ENCODE measurements around the gene MAPK8. TPM values are rescaled to one million over a fixed set of nuclear protein-coding genes. Genes with fewer than 3 reads are reported as not detected.

The MAPK8 gene
- total RNA-seq, 1 experiment from 2014 or later, result 52.9 TPM

- Mint-ChIP-seq H3K36me3 (peaks cover 3% of the 10 kb centered on the region), H3K4me1 (peaks cover 17% of the 10 kb centered on the region; the same call in 1 of the 2 replicates), H3K9me3 (peaks cover 5% of the 10 kb centered on the region; the same call in 1 of the 2 replicates), H3K4me3 (no peak overlapping the region), H3K27ac (no peak overlapping the region), H3K27me3 (ENCODE audit: low read depth) (no peaks in the 10 kb centered on the region)
- DNase-seq (ENCODE audit: low spot score) (peak; percentile 58), ATAC-seq (peak; percentile 69)
- no peak for TF ChIP-seq PRDM15 (CRISPR knock-in tag; IDR thresholded peaks at IDR 0.05)
- peak; percentile 62; the same call in 1 of the 2 replicates for TF ChIP-seq ZNF121 (CRISPR knock-in tag; IDR thresholded peaks at IDR 0.05)
- TF ChIP-seq, protein P1, sequence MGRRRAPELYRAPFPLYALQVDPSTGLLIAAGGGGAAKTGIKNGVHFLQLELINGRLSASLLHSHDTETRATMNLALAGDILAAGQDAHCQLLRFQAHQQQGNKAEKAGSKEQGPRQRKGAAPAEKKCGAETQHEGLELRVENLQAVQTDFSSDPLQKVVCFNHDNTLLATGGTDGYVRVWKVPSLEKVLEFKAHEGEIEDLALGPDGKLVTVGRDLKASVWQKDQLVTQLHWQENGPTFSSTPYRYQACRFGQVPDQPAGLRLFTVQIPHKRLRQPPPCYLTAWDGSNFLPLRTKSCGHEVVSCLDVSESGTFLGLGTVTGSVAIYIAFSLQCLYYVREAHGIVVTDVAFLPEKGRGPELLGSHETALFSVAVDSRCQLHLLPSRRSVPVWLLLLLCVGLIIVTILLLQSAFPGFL (CRISPR knock-in tag; IDR thresholded peaks at IDR 0.05; ENCODE audit: borderline replicate concordance), result no peak
- TF ChIP-seq MYBL2 (CRISPR knock-in tag; IDR thresholded peaks at IDR 0.05), result 0 out of 2 replicates have a peak, but pooled peaks have one; percentile 23
- POLR2A ChIA-PET, result no interaction called here
- CTCF ChIA-PET, result interaction anchor here (0.6 to 1.9 kb wide), 11 partner anchors 11 to 264 kb away, joined by 3 to 24 read pairs (median 3); no protein-coding TSS in a partner anchor
Measured at GRCh38 chr10:48459270-48460150, 153.0 kb downstream of the MAPK8 start.

- peaks cover 3% of the 10 kb centered on the region for H3K36me3 Mint-ChIP-seq
- H3K9me3 Mint-ChIP-seq, result peaks cover 5% of the 10 kb centered on the region; the same call in 1 of the 2 replicates
- ATAC-seq, result no peak
- H3K27ac Mint-ChIP-seq, result no peak overlapping the region
- ChIA-PET POLR2A (no interaction called here), CTCF (interaction anchor here (0.6 to 1.9 kb wide), 9 partner anchors 10 to 264 kb away, joined by 3 to 24 read pairs (median 3); no protein-coding TSS in a partner anchor)
- no peak for TF ChIP-seq JUN (CRISPR knock-in tag; IDR thresholded peaks at IDR 0.05)
- TF ChIP-seq SMAD3 (CRISPR knock-in tag; IDR thresholded peaks at IDR 0.05; ENCODE audit: borderline replicate concordance), result no peak
- TF ChIP-seq PRRX2 (CRISPR knock-in tag; IDR thresholded peaks at IDR 0.05), result no peak
- no peak for TF ChIP-seq HMGA2 (CRISPR knock-in tag; IDR thresholded peaks at IDR 0.05)
- TF ChIP-seq, protein P2, sequence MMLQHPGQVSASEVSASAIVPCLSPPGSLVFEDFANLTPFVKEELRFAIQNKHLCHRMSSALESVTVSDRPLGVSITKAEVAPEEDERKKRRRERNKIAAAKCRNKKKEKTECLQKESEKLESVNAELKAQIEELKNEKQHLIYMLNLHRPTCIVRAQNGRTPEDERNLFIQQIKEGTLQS (CRISPR knock-in tag; conservative IDR thresholded peaks at IDR 0.05), result no peak
- TF ChIP-seq OVOL2 (CRISPR knock-in tag; IDR thresholded peaks at IDR 0.05; ENCODE audit: borderline replicate concordance), result no peak
- TF ChIP-seq ZNF138 (CRISPR knock-in tag; conservative IDR thresholded peaks at IDR 0.05), result no peak
- TF ChIP-seq RORB (CRISPR knock-in tag; IDR thresholded peaks at IDR 0.05), result no peak
- TF ChIP-seq SMAD4 (CRISPR knock-in tag; IDR thresholded peaks at IDR 0.05), result no peak
- no peak for TF ChIP-seq ZNF317 (CRISPR knock-in tag; IDR thresholded peaks at IDR 0.05; ENCODE audit: borderline replicate concordance, low read depth)
- TF ChIP-seq, protein P3, sequence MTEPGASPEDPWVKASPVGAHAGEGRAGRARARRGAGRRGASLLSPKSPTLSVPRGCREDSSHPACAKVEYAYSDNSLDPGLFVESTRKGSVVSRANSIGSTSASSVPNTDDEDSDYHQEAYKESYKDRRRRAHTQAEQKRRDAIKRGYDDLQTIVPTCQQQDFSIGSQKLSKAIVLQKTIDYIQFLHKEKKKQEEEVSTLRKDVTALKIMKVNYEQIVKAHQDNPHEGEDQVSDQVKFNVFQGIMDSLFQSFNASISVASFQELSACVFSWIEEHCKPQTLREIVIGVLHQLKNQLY (CRISPR knock-in tag; IDR thresholded peaks at IDR 0.05), result no peak
- TF ChIP-seq ZMAT4 (CRISPR knock-in tag; IDR thresholded peaks at IDR 0.05), result no peak
- TF ChIP-seq PRDM15 (CRISPR knock-in tag; IDR thresholded peaks at IDR 0.05), result no peak
- no peak for TF ChIP-seq FOXP1 (CRISPR knock-in tag; IDR thresholded peaks at IDR 0.05; ENCODE audit: borderline replicate concordance)
- no peak for TF ChIP-seq NFE2L1 (CRISPR knock-in tag; IDR thresholded peaks at IDR 0.05)
- TF ChIP-seq, protein P4, sequence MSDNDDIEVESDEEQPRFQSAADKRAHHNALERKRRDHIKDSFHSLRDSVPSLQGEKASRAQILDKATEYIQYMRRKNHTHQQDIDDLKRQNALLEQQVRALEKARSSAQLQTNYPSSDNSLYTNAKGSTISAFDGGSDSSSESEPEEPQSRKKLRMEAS (CRISPR knock-in tag; IDR thresholded peaks at IDR 0.05), result no peak
- H3K4me3 Mint-ChIP-seq, result no peak overlapping the region
- H3K27me3 Mint-ChIP-seq (ENCODE audit: low read depth), result no peaks in the 10 kb centered on the region
- DNase-seq (ENCODE audit: low spot score), result no peak
- peaks cover 15% of the 10 kb centered on the region for H3K4me1 Mint-ChIP-seq
Measured at GRCh38 chr10:48460182-48460581, 153.7 kb downstream of the MAPK8 start.
